ENCODE results near the gene DNASE2B. TPM values are rescaled to one million over a fixed set of nuclear protein-coding genes. Genes with fewer than 3 reads are reported as not detected.

Gene DNASE2B
- total RNA-seq, 3 donors from 2014 or later (not counting 1 experiment from before 2014, with no cell fraction given) = not detected

DNA sequence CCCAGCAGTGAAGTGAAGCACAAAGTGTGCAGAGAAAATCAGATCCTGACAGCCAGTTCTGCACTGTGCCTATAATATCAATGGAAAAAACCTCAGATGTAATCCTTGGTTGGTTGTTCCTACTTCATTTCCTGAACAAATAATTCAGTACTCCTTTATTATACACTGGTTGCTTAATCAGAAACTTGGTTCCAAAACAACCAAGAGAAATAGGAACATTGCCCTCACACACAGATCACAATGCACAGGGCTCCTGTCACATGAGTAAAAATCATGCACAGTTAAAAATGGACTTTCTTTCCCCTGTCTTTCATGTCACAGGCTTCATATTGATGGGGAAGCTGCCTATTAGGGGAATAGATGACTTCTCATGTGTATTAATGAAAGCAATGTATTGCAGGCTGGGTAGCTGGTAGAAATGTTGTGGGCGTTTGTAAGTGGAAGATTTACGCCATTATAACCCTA is 9.7 kb downstream of the DNASE2B start:
- Mint-ChIP-seq H3K27ac (no peak overlapping the region), H3K9me3 (no peaks in the 10 kb centered on the region), H3K4me1 (no peaks in the 10 kb centered on the region), H3K4me3 (no peak overlapping the region), H3K27me3 (ENCODE audit: low read depth in 2 of 2) (peaks cover 0 to 3% of the 10 kb centered on the region in 2 donors), H3K36me3 (no peaks in the 10 kb centered on the region)
- DNase-seq = no peak
- TF ChIP-seq, protein P1, sequence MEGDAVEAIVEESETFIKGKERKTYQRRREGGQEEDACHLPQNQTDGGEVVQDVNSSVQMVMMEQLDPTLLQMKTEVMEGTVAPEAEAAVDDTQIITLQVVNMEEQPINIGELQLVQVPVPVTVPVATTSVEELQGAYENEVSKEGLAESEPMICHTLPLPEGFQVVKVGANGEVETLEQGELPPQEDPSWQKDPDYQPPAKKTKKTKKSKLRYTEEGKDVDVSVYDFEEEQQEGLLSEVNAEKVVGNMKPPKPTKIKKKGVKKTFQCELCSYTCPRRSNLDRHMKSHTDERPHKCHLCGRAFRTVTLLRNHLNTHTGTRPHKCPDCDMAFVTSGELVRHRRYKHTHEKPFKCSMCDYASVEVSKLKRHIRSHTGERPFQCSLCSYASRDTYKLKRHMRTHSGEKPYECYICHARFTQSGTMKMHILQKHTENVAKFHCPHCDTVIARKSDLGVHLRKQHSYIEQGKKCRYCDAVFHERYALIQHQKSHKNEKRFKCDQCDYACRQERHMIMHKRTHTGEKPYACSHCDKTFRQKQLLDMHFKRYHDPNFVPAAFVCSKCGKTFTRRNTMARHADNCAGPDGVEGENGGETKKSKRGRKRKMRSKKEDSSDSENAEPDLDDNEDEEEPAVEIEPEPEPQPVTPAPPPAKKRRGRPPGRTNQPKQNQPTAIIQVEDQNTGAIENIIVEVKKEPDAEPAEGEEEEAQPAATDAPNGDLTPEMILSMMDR (IDR thresholded peaks at IDR 0.05) = no peak
- ATAC-seq = no peak
- H3K36me3 ChIP-seq (ENCODE audit: control insufficient read depth, insufficient read depth, low read length) = no peaks in the 10 kb centered on the region
- no peak overlapping the region for H3K4me3 ChIP-seq (ENCODE audit: low read length)
- no peaks in the 10 kb centered on the region for H3K27me3 ChIP-seq (ENCODE audit: control insufficient read depth, insufficient read depth, low read length)
- H3K4me1 ChIP-seq (ENCODE audit: control insufficient read depth, insufficient read depth, low read length) = no peaks in the 10 kb centered on the region
- H3K27ac ChIP-seq (ENCODE audit: low read length) = no peak overlapping the region
- no CpG with 5 or more reads among the region's 2 CpGs for WGBS (ENCODE audit: insufficient coverage)
- H3K9me3 ChIP-seq (ENCODE audit: control insufficient read depth, insufficient read depth, low read length) = no peaks in the 10 kb centered on the region
- intact Hi-C loops (cut with micrococcal nuclease) = no loop called here

DNA sequence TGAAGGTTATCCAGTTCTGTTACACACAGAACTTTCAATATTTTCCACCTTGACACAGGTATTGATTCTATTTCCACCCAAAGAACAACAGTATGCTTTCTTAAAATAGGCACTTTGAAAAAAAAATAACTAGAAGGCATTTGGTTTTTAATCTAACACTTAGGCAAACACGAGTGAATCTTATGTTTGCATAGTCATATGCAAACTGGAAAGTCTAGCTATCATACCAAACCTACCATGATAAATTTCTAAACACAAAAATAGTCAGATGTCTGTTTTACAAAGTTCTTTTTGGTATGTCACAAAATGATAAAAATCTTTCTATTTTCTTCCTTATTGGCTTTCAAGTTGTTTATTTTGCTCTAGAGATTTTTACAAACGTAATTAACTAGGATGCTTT is 11.6 kb downstream of the DNASE2B start:
- no peak for ATAC-seq
- no peaks in the 10 kb centered on the region for H3K27me3 ChIP-seq (ENCODE audit: control insufficient read depth, insufficient read depth, low read length)
- no peak for DNase-seq
- intact Hi-C loops (cut with micrococcal nuclease) = no loop called here
- H3K36me3 ChIP-seq (ENCODE audit: control insufficient read depth, insufficient read depth, low read length) = no peaks in the 10 kb centered on the region
- Mint-ChIP-seq H3K4me1 (no peaks in the 10 kb centered on the region), H3K27ac (no peak overlapping the region), H3K36me3 (no peaks in the 10 kb centered on the region), H3K9me3 (no peaks in the 10 kb centered on the region), H3K4me3 (no peak overlapping the region), H3K27me3 (ENCODE audit: low read depth in 2 of 2) (peaks cover 0 to 2% of the 10 kb centered on the region in 2 donors)
- H3K4me3 ChIP-seq (ENCODE audit: low read length) = no peak overlapping the region
- H3K4me1 ChIP-seq (ENCODE audit: control insufficient read depth, insufficient read depth, low read length) = no peaks in the 10 kb centered on the region
- no peaks in the 10 kb centered on the region for H3K9me3 ChIP-seq (ENCODE audit: control insufficient read depth, insufficient read depth, low read length)
- H3K27ac ChIP-seq (ENCODE audit: low read length) = no peak overlapping the region
- WGBS (ENCODE audit: insufficient coverage) = 80% methylated on average over 1 of the region's 2 CpGs
- TF ChIP-seq, protein P1 (IDR thresholded peaks at IDR 0.05) = no peak

DNA sequence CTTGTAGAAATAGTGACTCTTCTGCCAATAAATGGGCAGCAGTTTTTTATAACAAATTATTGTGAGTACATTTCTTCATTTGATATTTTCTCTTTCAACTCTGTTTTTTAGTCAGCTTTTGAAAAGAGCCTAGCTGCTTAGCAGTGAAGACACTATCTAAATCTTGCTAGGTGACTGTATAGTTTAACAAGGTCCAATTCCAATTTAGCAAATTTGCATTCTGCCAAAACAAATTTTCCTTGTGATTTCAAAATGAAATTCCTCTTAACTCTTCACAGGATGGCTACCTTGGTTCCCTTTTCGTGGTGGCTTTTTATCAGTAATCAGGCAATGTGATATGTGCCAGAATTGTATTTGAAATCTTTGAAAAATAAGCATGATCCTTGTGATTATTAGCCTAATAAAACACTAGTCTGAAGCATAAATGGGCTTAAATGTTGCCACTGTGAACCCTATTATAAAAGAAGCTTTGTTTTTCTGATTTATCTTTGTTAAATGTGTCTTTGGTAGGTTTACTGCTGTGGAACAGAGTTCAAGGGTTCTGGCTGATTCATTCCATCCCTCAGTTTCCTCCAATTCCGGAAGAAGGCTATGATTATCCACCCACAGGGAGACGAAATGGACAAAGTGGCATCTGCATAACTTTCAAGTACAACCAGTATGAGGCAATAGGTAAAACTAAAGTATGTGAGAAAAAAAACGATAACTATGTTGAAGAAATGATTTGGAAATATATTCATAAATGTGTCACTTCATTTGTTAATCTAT is 12.2 kb downstream of the DNASE2B start:
- ATAC-seq (no peak), DNase-seq (no peak)
- Histone ChIP-seq H3K4me3 (ENCODE audit: low read length) (no peak overlapping the region), H3K27me3 (ENCODE audit: control insufficient read depth, insufficient read depth, low read length) (no peaks in the 10 kb centered on the region), H3K9me3 (ENCODE audit: control insufficient read depth, insufficient read depth, low read length) (no peaks in the 10 kb centered on the region), H3K4me1 (ENCODE audit: control insufficient read depth, insufficient read depth, low read length) (no peaks in the 10 kb centered on the region), H3K36me3 (ENCODE audit: control insufficient read depth, insufficient read depth, low read length) (no peaks in the 10 kb centered on the region), H3K27ac (ENCODE audit: low read length) (no peak overlapping the region)
- H3K4me1 Mint-ChIP-seq = no peaks in the 10 kb centered on the region
- H3K27me3 Mint-ChIP-seq (ENCODE audit: low read depth in 2 of 2) = no peaks in the 10 kb centered on the region
- no peak overlapping the region for H3K27ac Mint-ChIP-seq
- no CpG with 5 or more reads among the region's 4 CpGs for WGBS (ENCODE audit: insufficient coverage)
- TF ChIP-seq, protein P1 (IDR thresholded peaks at IDR 0.05) = no peak
- H3K36me3 Mint-ChIP-seq = no peaks in the 10 kb centered on the region
- no peaks in the 10 kb centered on the region for H3K9me3 Mint-ChIP-seq
- no peak overlapping the region for H3K4me3 Mint-ChIP-seq
- intact Hi-C loops (cut with micrococcal nuclease) = no loop called here
